Activated CD4-positive, CD25-positive, alpha-beta regulatory T cell (primary cell): ENCODE data around the gene WDR88.
"Not testable (repeated sequence)": the region's sequence is repeated elsewhere in the genome, so short reads cannot be mapped to it uniquely, and the experiment has no call there.

Experiments
- DNase-seq, 4 experiments: peaks; one replicate each; lab custom pipeline; 2025; lab: John Stamatoyannopoulos, UW

The WDR88 gene

DNA sequence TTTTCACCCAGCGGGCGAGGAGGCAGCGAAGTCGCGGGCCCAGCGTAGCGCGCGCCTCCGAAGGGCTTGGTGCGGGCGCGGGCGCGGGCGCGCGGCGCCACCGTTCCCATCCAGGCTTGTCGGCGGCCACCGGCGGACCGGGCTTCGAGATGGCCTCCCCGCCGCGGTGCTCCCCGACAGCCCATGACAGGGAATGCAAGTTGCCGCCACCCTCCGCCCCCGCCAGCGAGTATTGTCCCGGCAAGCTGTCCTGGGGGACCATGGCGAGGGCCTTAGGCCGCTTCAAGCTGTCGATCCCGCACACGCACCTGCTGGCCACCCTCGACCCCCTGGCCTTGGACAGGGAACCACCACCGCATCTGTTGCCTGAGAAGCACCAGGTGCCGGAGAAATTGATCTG is at the start of gene WDR88:
Gene WDR88, plus strand, starts transcription at position 94 of the 400 bp plus-strand sequence. Its CDS starts 56 bp downstream, at position 150.
- no peak for DNase-seq

DNA sequence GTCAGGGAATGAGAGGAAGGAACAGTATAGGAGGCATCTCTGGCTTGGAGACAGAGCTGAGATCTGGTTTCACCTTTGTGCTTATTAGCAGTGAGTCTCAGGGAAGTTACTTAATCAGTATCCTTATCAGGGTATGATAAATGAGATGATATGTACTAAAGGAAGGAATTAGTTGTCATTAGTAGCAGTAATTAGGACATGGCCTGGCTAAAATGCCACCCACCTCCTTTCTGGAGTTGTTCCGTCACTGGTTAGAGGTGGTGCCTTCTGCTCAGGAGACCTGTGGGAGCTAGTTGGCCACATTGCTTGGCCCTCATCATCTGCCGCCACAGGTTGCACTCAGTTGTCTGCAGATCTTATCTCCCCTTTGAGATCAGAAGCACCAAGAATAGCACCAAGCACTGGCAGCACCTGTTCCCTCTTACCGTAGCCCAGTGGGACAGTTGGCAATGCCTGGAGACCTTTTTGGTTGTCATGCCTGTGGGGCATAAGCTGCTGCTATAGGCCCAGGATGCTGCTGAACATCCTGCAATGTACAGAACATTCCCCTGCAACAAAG is 46.3 kb upstream of the WDR88 start:
- DNase-seq: no peak

DNA sequence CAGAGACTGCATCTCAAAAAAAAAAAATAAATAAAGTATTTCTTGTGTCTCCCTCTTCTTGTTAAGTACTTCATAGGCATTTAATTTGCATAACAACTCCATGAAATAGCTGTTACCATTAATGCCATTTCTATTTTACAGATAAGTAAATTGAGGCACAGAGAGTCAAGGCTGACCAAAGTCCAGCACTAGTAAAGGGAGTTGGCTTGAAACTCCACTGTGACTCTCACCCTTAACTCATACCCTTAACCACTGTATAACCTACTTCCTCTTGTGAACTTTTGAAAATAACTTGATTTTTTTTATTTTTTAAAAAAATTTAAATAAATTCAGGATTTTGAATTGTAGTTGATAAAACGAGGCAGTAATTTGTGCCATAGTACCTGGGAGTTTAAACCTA is 45.0 kb upstream of the WDR88 start:
- DNase-seq: no peak

- no peak for DNase-seq
These were observed 42.9 kb upstream of the WDR88 start for GRCh38 chr19:33089010-33089409.

DNA sequence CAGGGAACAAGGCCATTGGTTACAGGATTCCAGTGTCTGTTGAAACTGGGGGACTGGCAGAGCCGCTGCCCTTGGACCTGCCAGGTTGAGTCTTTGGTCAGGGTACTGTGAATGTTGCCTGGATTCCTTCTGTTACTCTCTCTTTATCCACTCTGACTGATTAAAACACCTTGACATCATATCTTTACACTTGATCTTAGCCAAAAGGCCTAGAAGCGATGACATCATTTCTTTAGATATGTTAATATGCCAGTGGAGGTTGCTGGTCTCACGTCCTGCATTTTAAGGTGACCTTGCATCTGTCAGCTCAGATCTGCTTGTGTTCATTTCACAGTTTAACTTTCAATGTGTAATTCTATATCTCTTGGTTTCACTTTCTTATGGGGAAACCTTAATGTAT is 41.7 kb upstream of the WDR88 start:
- no peak for DNase-seq

DNA sequence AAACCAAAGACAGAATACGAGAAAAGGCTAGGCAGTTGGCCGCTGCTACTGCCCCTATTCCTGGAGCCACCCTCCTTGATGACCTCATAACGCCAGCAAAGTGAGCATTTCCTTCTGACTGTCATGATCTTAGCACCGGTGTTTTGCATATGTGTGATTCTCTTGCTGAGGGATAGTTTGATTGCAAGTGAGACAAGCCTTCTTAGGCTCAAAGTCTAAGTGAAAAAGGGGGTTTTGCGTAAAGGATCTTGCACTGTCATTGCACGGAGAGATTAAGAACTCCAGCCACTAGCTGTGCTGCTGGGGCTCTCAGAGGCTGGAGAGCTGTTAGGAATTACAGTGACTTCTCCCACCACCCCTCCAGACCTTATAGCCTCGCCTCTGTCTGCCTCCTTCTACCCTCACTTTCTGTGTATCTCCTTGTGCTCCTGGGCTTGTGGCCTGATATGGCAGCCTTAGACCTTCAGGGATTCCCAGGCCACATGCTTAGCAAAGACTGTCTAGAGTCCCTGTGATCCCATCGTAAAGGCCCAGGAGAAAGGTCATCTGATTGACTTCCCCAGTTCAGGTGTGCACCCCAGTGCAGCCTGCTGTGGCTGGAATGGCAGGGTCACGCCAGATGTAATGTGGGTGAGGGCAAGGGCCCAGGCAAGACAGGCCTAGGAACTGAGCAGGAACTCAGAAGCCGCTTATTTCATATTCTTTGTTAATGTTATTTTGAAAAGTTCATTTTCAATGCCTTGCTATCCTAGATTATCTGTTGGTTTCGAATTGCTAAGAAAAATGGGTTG is 38.3 kb upstream of the WDR88 start:
- no peak for DNase-seq

GRCh38 chr19:33094436-33095067 is 37.4 kb upstream of the WDR88 start:
- no peak for DNase-seq

- no peak for DNase-seq
These were observed 35.9 kb upstream of the WDR88 start for GRCh38 chr19:33096005-33096404.

DNA sequence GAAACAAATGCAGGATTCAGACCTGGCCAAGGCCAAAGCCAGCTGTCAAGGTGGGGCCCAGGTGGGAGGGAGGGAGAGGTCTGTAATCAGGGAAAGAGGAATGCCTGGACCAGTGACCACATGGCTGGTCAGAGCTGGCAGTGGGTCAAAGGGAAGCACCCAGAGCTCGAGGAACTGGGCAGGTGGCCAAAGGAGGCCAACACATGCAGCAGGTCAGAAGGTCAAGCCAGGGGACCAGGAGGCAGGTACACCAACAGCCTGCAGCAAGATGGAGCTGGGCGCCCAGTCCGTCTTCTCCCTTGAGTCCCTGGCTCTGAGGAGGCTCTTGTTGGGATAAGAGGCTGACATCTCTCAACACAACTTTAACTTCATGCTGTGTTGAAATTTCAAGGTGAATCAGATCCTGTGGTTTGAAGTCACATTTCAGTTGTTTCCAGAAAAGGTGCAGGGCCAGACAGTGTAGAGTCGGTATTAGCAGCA is 33.8 kb upstream of the WDR88 start:
- no peak for DNase-seq

- DNase-seq: no peak
These were observed 30.8 kb upstream of the WDR88 start for GRCh38 chr19:33100894-33101644.

DNA sequence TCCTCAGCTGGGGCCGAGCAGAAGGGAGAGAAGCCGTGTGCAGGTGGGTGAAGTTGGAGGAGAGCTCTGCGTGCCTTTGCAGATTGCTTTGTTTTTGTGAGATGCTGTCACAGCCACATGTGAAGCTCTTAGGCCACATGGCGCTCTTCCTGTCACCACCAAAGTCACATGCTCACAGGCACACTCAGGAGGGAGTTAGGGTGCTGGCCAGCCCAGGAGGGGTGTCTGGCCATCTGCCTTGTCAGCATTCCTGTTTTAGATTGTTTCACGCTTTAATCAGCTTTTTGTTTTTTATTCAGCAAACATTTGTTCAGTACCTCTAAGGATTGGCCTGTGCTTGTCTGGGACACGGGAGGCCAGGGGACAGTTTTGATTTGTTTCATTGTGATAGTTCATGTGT is 29.0 kb upstream of the WDR88 start:
- DNase-seq: no peak

GRCh38 chr19:33108161-33108560 is 23.8 kb upstream of the WDR88 start:
- no peak for DNase-seq

- no peak for DNase-seq
These were observed 21.6 kb upstream of the WDR88 start for GRCh38 chr19:33110137-33110910.

- DNase-seq: no peak
These were observed 20.3 kb upstream of the WDR88 start for GRCh38 chr19:33111587-33111986.

DNA sequence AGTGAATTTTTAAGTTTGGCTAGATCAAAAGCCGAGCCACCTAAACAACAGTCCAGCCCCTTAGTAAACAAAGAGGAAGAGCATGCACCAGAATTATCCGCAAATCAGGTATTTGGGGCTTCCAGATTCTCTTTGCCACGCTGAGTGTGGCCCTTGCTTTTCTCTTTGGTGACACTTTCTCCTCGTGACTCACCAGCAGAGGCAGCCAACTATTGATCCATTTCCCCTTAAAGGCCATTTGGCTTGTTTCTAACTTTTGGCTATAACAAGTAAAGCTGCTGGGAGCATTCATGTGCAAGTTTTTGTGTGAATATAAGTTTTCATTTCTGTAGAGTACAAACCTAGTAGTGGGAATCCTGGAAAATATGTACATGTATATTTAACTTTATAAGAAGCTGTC is 17.6 kb upstream of the WDR88 start:
- DNase-seq: no peak

DNA sequence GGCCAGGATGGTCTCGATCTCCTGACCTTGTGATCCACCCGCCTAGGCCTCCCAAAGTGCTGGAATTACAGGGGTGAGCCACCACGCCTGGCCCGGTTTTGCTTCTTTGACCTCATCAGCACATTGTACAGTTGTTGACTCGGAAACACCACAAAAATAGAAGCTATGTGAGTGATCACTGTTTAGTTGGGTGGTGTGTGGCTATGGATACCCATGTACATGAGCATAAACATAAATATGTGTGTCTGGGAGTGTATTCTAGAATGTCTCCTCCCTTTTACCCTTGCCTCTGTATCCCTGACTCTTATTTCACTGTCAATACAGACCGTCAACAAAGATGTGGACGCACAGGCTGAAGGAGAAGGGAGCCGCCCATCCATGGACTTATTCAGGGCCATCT is 14.4 kb upstream of the WDR88 start:
- DNase-seq: no peak

DNA sequence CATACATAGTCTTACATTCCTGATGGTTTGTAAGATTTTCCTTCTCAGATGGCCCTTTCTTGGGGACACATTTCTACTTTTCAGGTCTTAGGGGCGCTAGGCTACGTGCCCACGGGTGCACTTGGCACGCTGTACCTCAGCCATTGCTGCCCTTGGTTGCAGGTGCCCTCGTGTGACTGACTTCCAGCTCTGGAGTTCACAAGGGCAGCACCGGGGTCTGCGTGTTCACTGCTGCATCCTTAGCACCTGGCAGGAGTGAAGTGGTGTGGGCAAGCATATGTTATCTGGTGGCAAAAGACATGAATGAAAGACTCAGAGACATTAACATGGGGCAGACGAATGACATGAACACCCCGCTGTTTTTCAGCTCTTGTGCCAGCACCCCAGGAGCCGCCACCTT is 13.3 kb upstream of the WDR88 start:
- DNase-seq: no peak

- no peak for DNase-seq
These were observed 7.5 kb upstream of the WDR88 start for GRCh38 chr19:33124207-33125098.

DNA sequence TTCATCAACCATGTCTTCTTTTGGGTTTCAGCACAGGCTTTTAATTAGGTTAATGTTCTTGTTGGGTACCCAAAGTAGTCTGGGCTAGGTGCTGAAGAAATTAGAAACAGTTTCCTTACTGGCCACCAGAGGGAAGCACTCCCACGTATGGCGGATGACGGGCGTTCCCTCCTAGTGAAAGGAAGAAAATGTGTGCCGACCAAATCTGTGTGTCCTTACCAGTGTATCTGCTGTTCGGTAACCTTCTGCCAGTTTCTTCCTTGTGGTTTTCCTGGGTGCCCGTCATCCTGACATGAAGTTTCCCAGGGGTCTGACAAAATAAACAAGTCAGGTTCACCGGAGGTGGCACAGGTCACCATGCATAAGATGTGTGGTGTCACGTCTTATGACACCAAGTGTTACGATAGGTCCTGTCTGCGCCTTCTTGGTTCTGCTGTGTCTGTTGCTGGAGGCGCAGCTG is 6.0 kb upstream of the WDR88 start:
- DNase-seq: peak in 3 of 4 experiments; percentile 10 to 19 (median 10)

GRCh38 chr19:33126712-33127111 is 5.2 kb upstream of the WDR88 start:
- not testable (repeated sequence) for DNase-seq

- DNase-seq: no peak
These were observed 2.0 kb upstream of the WDR88 start for GRCh38 chr19:33129901-33130300.
